Lower leg skin (tissue), 3 donors: ENCODE results near the gene AGPAT2.

Experiments
- CTCF ChIP-seq, 3 donors: fragments of 450-650 bp; IDR thresholded peaks; one replicate each; pipeline ENCODE4 v1.5.1; 2016; ENCODE audit warnings: antibody characterized with exemption in 3 of 3, mild to moderate bottlenecking in 3 of 3, moderate library complexity in 2 of 3
- POLR2A ChIP-seq, 2 donors: fragments of 450-650 bp; IDR thresholded peaks; one replicate each; pipeline ENCODE4 v1.6.1; 2016 to 2017; ENCODE audit warnings: antibody characterized with exemption in 2 of 2, mild to moderate bottlenecking in 1 of 2, moderate library complexity in 1 of 2

GRCh38 chr9:136675477-136676296 is 11.6 kb downstream of the AGPAT2 start:
- TF ChIP-seq CTCF (IDR thresholded peaks at IDR 0.05) (no peak), POLR2A (IDR thresholded peaks at IDR 0.05) (no peak)
